GM12878 (cell line): ENCODE measurements around the gene RTN4. TPM values are rescaled to one million over a fixed set of nuclear protein-coding genes. Genes with fewer than 3 reads are reported as not detected.

Experiments used
- ATAC-seq: fragments of 200-7000 bp; cut with Tn5 transposase; 3 replicates; pipeline ENCODE4 v1.9.1; 2020; ENCODE audit warnings: mild to moderate bottlenecking, moderate library complexity
- BruUV-seq: library from RNA; stranded (reverse); fragments of 400-500 nt; replicated peaks from 2 replicates; lab custom pipeline; 2021; lab: Mats Ljungman, UMichigan
- CTCF ChIA-PET: fragments of 300-600 bp; sonication (Branson Sonifier 250); formaldehyde crosslinking; extraction: SDS; loops from one replicate; lab custom pipeline; 2021; ENCODE audit warnings: inconsistent platforms; lab: Yijun Ruan, JAX
- POLR2A ChIA-PET: fragments of 350-600 bp; formaldehyde crosslinking; extraction: SDS; loops from one replicate; lab custom pipeline; 2021; ENCODE audit warnings: inconsistent platforms; lab: Charles Lee
- RAD21 ChIA-PET: fragments of 300-600 bp; sonication (Branson Sonifier 250); formaldehyde crosslinking; loops from one replicate; lab custom pipeline; 2023; ENCODE audit warnings: antibody characterized with exemption; ENCODE audit not compliant: unreplicated experiment; lab: Charles Lee
- SMC1A ChIA-PET: fragments of 300-600 bp; sonication (Branson Sonifier 250); formaldehyde crosslinking; loops from one replicate; lab custom pipeline; 2023; ENCODE audit not compliant: unreplicated experiment, uncharacterized antibody; lab: Charles Lee
- DNase-seq: peaks from one replicate; pipeline ENCODE4 v3.0.0-alpha.2; 2011; ENCODE audit warnings: low read depth, low spot score
- FAIRE-seq: peaks from 3 replicates; lab custom pipeline; 2011; peaks lifted over from hg19 to GRCh38; lab: Jason Lieb, UNC
- H2AFZ ChIP-seq: 2 replicates; pipeline ENCODE4 v1.6.0; 2011; ENCODE audit warnings: low read depth, low read length, control low read depth; ENCODE audit not compliant: control insufficient read depth
- H3K27ac ChIP-seq: 2 replicates; pipeline ENCODE4 v1.5.1; 2011; ENCODE audit warnings: control low read depth; ENCODE audit not compliant: control insufficient read depth, insufficient read depth
- H3K27me3 ChIP-seq, 2 experiments: replicated peaks in 1 of 2; 2 replicates each; pipeline versions ENCODE4 v1.6.0 to v1.6.1; 2011; ENCODE audit warnings: low read length in 1 of 2; ENCODE audit not compliant: control insufficient read depth in 2 of 2, insufficient read depth in 2 of 2
- H3K36me3 ChIP-seq, 2 experiments: 2 replicates each; pipeline ENCODE4 v1.5.1; 2011; ENCODE audit warnings: low read length in 1 of 2; ENCODE audit not compliant: control insufficient read depth in 2 of 2, insufficient read depth in 2 of 2
- H3K4me1 ChIP-seq: 2 replicates; pipeline ENCODE4 v1.6.1; 2011; ENCODE audit warnings: mild to moderate bottlenecking, low read length, moderate library complexity, mixed read lengths; ENCODE audit not compliant: control insufficient read depth, insufficient read depth
- H3K4me2 ChIP-seq: 2 replicates; pipeline ENCODE4 v1.6.0; 2011; ENCODE audit warnings: control low read depth; ENCODE audit not compliant: control insufficient read depth, insufficient read depth
- H3K4me3 ChIP-seq: fragments of 200-600 bp; sonication (generic); 2 replicates; pipeline ENCODE4 v1.5.1; 2016
- H3K79me2 ChIP-seq: 2 replicates; pipeline ENCODE4 v1.6.0; 2011; ENCODE audit warnings: low read length; ENCODE audit not compliant: control insufficient read depth, insufficient read depth
- H3K9ac ChIP-seq: 2 replicates; pipeline ENCODE4 v1.8.0; 2011; ENCODE audit warnings: low read length, control low read depth, mixed read lengths; ENCODE audit not compliant: control insufficient read depth, insufficient read depth
- H3K9me3 ChIP-seq: replicated peaks from 3 replicates; pipeline ENCODE4 v1.5.1; 2011; ENCODE audit warnings: mild to moderate bottlenecking, low read length; ENCODE audit not compliant: control insufficient read depth, insufficient read depth
- H4K20me1 ChIP-seq: 2 replicates; pipeline ENCODE4 v1.6.0; 2011; ENCODE audit not compliant: control insufficient read depth, insufficient read depth
- CREM ChIP-seq: IDR thresholded peaks from 2 replicates; pipeline ENCODE4 v1.6.1; 2014; ENCODE audit warnings: antibody characterized with exemption, low read depth
- EP300 ChIP-seq, 2 experiments: fragments of 150-350 bp in 1 of 2; IDR thresholded peaks; 2 replicates each; pipeline ENCODE4 v1.6.1; 2011 to 2012; ENCODE audit warnings: low read depth in 2 of 2, low read length in 2 of 2, borderline replicate concordance in 1 of 2, improper control_type of control experiment in 1 of 2, inconsistent platforms in 1 of 2; ENCODE audit not compliant: control insufficient read depth in 1 of 2
- FOXK2 ChIP-seq: fragments of 450-650 bp; IDR thresholded peaks from 2 replicates; pipeline ENCODE4 v1.6.1; 2017; ENCODE audit warnings: mild to moderate bottlenecking, moderate library complexity
- KLF5 ChIP-seq: fragments of 450-650 bp; IDR thresholded peaks from 2 replicates; pipeline ENCODE4 v1.6.1; 2014; ENCODE audit warnings: mild to moderate bottlenecking; ENCODE audit not compliant: partially characterized antibody
- NBN ChIP-seq: fragments of 450-650 bp; IDR thresholded peaks from 2 replicates; pipeline ENCODE4 v1.6.1; 2016
- NFYA ChIP-seq: IDR thresholded peaks from 2 replicates; pipeline ENCODE4 v1.6.1; 2011; ENCODE audit warnings: low read depth, mild to moderate bottlenecking, low read length, improper control_type of control experiment, borderline replicate concordance
- SMC3 ChIP-seq: IDR thresholded peaks from 2 replicates; pipeline ENCODE4 v1.6.1; 2011; ENCODE audit warnings: low read length, improper control_type of control experiment, borderline replicate concordance
- TBL1XR1 ChIP-seq: IDR thresholded peaks from 2 replicates; pipeline ENCODE4 v1.6.1; 2012; ENCODE audit warnings: low read depth, low read length, improper control_type of control experiment
- YY1 ChIP-seq: IDR thresholded peaks from 2 replicates; pipeline ENCODE4 v1.6.1; 2011; ENCODE audit warnings: low read depth, mild to moderate bottlenecking, low read length
- ZNF24 ChIP-seq: fragments of 450-650 bp; IDR thresholded peaks from 2 replicates; pipeline ENCODE4 v1.6.1; 2017; ENCODE audit warnings: antibody characterized with exemption, mild to moderate bottlenecking
- WGBS: methylation state at CpG from one replicate; pipeline ENCODE4 v1.1.6; 2016; ENCODE audit warnings: low lambda C conversion rate; ENCODE audit not compliant: insufficient replicate concordance, insufficient coverage; ENCODE audit errors: missing lambda C conversion rate; 5-methylcytosine and 5-hydroxymethylcytosine counted together
- in situ Hi-C: fragments of 300-500 bp; cut with MboI; formaldehyde crosslinking; loops from 9 replicates; pipeline ENCODE4 v1.14.3; 2018; ENCODE audit warnings: mixed read lengths
- intact Hi-C: fragments of 100-400 bp; cut with micrococcal nuclease; formaldehyde crosslinking; loops from one replicate; pipeline ENCODE4 v1.14.2; 2022; ENCODE audit not compliant: unreplicated experiment
- polyA plus RNA-seq, 11 experiments: library from polyadenylated mRNA; depleted of rRNA in 4 of 11; unstranded in 6 of 11; stranded (reverse) in 5 of 11; fragments of >200 nt; fragmentation: Nextera tagmentation in 4 of 11; fragmentation: Illumina TruSeq in 1 of 11; extraction: Ambion mirVana in 4 of 11; extraction: Trizol in 1 of 11; gene quantifications; 1 replicate in 1 of 11; 2 replicates in 10 of 11; pipeline versions ENCODE4 v1.2.1 to v1.2.3, GENCODE V29; 2011 to 2016; ENCODE audit warnings: inconsistent platforms in 2 of 11, missing spikeins in 2 of 11, low read depth in 1 of 11
- total RNA-seq, 4 experiments: library from RNA; depleted of rRNA in 3 of 4; stranded (reverse); fragments of >200 nt in 3 of 4; fragmentation: Illumina TruSeq in 1 of 4; extraction: Trizol in 1 of 4; gene quantifications; 2 replicates each; pipeline versions ENCODE4 v1.2.1 to v1.2.3, GENCODE V29; 2013 to 2021
- TF ChIP-seq, protein P1 (sequence below): fragments of 450-650 bp; IDR thresholded peaks from 2 replicates; pipeline ENCODE4 v1.6.1; 2016; ENCODE audit warnings: mild to moderate bottlenecking
- TF ChIP-seq, protein P2 (sequence below): fragments of 450-650 bp; IDR thresholded peaks from 2 replicates; pipeline ENCODE4 v1.6.1; 2018; ENCODE audit warnings: mild to moderate bottlenecking, low read depth, moderate library complexity; ENCODE audit not compliant: partially characterized antibody
- TF ChIP-seq, protein P3 (sequence below): fragments of 450-650 bp; IDR thresholded peaks from 2 replicates; pipeline ENCODE4 v1.6.1; 2017; ENCODE audit warnings: mild to moderate bottlenecking, moderate library complexity
- TF ChIP-seq, protein P4 (sequence below): fragments of 450-650 bp; IDR thresholded peaks from 2 replicates; pipeline ENCODE4 v1.6.1; 2016; ENCODE audit warnings: mild to moderate bottlenecking

The RTN4 gene
- total and polyA plus RNA-seq, 10 of the 15 experiments (the other 5 are each of a cell fraction or from before 2014, with no cell fraction given): 56.0 to 133 (median 83.3) TPM

DNA sequence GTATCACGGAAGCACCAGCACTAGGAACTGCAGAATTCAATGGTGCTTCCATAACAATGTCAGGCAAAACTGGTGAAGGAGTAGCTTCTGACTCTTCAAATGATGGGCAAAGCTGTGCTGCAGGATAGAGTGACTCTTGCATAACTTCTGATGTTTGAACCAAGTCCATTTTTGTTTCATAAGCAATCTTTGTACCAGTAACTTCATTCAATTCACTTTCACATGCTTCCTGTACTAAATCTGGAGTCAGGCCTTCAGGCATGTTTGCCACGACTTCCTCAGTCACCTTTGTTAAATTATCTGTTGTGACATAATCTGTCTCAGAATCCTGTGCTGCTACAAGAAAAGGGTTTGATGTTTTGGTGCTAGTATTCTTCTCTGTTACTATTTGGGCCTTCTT lies 24.0 kb downstream of the RTN4 start:
- Histone ChIP-seq H3K4me3 (peak overlapping the region; percentile 40; the same call in 1 of the 2 replicates), H2AFZ (no peak overlapping the region), H3K36me3 (no peaks in the 10 kb centered on the region; a peak in 1 of 4 replicates), H4K20me1 (no peaks in the 10 kb centered on the region; the same call in 1 of the 2 replicates), H3K4me2 (peak overlapping the region; percentile 82), H3K79me2 (peaks cover 66% of the 10 kb centered on the region), H3K27ac (peak overlapping the region; percentile 69), H3K4me1 (peaks cover 26% of the 10 kb centered on the region), H3K27me3 (no peaks in the 10 kb centered on the region), H3K9ac (no peak overlapping the region), H3K9me3 (no peaks in the 10 kb centered on the region)
- FAIRE-seq (no peak), DNase-seq (no peak), ATAC-seq (no peak; the same call in 2 of the 3 replicates)
- intact Hi-C loops (no loop called here), in situ Hi-C loops (no loop called here)
- 48% methylated on average over 2 of the region's 2 CpGs for WGBS
- ChIA-PET POLR2A (interaction anchor here (0.6 to 2.2 kb wide), 5 partner anchors 11 to 22 kb away, joined by 3 to 9 read pairs (median 3); no protein-coding TSS in a partner anchor), SMC1A (interaction anchor here (0.9 to 4.0 kb wide), 15 partner anchors 9 to 151 kb away, joined by 3 to 40 read pairs (median 7); partner anchors contain the start of gene RTN4), RAD21 (interaction anchor here (1.0 to 2.4 kb wide), 10 partner anchors 9 to 142 kb away, joined by 3 to 10 read pairs (median 4); no protein-coding TSS in a partner anchor), CTCF (interaction anchor here (0.5 to 4.6 kb wide), 8 partner anchors 9 to 141 kb away, joined by 3 to 17 read pairs (median 11); partner anchors contain the start of gene RTN4)
- no TSS peak for BruUV-seq
- TF ChIP-seq YY1 (no peak), TBL1XR1 (no peak), NBN (no peak), ZNF24 (no peak), KLF5 (no peak), NFYA (no peak), CREM (no peak), EP300 (IDR thresholded peaks at IDR 0.05; ENCODE audit: borderline replicate concordance in 1 of 2, control insufficient read depth in 1 of 2, low read depth in 2 of 2, low read length in 2 of 2) (no peak), FOXK2 (no peak), SMC3 (no peak)
- TF ChIP-seq, protein P1, sequence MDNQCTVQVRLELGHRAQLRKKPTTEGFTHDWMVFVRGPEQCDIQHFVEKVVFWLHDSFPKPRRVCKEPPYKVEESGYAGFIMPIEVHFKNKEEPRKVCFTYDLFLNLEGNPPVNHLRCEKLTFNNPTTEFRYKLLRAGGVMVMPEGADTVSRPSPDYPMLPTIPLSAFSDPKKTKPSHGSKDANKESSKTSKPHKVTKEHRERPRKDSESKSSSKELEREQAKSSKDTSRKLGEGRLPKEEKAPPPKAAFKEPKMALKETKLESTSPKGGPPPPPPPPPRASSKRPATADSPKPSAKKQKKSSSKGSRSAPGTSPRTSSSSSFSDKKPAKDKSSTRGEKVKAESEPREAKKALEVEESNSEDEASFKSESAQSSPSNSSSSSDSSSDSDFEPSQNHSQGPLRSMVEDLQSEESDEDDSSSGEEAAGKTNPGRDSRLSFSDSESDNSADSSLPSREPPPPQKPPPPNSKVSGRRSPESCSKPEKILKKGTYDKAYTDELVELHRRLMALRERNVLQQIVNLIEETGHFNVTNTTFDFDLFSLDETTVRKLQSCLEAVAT: no peak
- TF ChIP-seq, protein P2, sequence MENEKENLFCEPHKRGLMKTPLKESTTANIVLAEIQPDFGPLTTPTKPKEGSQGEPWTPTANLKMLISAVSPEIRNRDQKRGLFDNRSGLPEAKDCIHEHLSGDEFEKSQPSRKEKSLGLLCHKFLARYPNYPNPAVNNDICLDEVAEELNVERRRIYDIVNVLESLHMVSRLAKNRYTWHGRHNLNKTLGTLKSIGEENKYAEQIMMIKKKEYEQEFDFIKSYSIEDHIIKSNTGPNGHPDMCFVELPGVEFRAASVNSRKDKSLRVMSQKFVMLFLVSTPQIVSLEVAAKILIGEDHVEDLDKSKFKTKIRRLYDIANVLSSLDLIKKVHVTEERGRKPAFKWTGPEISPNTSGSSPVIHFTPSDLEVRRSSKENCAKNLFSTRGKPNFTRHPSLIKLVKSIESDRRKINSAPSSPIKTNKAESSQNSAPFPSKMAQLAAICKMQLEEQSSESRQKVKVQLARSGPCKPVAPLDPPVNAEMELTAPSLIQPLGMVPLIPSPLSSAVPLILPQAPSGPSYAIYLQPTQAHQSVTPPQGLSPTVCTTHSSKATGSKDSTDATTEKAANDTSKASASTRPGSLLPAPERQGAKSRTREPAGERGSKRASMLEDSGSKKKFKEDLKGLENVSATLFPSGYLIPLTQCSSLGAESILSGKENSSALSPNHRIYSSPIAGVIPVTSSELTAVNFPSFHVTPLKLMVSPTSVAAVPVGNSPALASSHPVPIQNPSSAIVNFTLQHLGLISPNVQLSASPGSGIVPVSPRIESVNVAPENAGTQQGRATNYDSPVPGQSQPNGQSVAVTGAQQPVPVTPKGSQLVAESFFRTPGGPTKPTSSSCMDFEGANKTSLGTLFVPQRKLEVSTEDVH: no peak
- TF ChIP-seq, protein P3, sequence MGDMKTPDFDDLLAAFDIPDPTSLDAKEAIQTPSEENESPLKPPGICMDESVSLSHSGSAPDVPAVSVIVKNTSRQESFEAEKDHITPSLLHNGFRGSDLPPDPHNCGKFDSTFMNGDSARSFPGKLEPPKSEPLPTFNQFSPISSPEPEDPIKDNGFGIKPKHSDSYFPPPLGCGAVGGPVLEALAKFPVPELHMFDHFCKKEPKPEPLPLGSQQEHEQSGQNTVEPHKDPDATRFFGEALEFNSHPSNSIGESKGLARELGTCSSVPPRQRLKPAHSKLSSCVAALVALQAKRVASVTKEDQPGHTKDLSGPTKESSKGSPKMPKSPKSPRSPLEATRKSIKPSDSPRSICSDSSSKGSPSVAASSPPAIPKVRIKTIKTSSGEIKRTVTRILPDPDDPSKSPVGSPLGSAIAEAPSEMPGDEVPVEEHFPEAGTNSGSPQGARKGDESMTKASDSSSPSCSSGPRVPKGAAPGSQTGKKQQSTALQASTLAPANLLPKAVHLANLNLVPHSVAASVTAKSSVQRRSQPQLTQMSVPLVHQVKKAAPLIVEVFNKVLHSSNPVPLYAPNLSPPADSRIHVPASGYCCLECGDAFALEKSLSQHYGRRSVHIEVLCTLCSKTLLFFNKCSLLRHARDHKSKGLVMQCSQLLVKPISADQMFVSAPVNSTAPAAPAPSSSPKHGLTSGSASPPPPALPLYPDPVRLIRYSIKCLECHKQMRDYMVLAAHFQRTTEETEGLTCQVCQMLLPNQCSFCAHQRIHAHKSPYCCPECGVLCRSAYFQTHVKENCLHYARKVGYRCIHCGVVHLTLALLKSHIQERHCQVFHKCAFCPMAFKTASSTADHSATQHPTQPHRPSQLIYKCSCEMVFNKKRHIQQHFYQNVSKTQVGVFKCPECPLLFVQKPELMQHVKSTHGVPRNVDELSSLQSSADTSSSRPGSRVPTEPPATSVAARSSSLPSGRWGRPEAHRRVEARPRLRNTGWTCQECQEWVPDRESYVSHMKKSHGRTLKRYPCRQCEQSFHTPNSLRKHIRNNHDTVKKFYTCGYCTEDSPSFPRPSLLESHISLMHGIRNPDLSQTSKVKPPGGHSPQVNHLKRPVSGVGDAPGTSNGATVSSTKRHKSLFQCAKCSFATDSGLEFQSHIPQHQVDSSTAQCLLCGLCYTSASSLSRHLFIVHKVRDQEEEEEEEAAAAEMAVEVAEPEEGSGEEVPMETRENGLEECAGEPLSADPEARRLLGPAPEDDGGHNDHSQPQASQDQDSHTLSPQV: no peak
- TF ChIP-seq, protein P4, sequence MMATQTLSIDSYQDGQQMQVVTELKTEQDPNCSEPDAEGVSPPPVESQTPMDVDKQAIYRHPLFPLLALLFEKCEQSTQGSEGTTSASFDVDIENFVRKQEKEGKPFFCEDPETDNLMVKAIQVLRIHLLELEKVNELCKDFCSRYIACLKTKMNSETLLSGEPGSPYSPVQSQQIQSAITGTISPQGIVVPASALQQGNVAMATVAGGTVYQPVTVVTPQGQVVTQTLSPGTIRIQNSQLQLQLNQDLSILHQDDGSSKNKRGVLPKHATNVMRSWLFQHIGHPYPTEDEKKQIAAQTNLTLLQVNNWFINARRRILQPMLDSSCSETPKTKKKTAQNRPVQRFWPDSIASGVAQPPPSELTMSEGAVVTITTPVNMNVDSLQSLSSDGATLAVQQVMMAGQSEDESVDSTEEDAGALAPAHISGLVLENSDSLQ: no peak
